Neuron (in vitro differentiated cells): ENCODE measurements around the gene LST1.
"Not testable (repeated sequence)": the region's sequence is repeated elsewhere in the genome, so short reads cannot be mapped to it uniquely, and the experiment has no call there.

Experiments
- H2AFZ ChIP-seq: one replicate; pipeline ENCODE4 v1.6.1; 2013; ENCODE audit warnings: low read depth, mild to moderate bottlenecking, inconsistent platforms, low read length, moderate library complexity
- H3K27me3 ChIP-seq: one replicate; pipeline ENCODE4 v1.6.1; 2013; ENCODE audit warnings: low read length; ENCODE audit not compliant: insufficient read depth
- H3K36me3 ChIP-seq: one replicate; pipeline ENCODE4 v1.6.1; 2013; ENCODE audit warnings: low read length; ENCODE audit not compliant: insufficient read depth
- H3K4me1 ChIP-seq: one replicate; pipeline ENCODE4 v1.6.1; 2013; ENCODE audit warnings: low read length; ENCODE audit not compliant: insufficient read depth
- H3K4me3 ChIP-seq: 2 replicates; pipeline ENCODE4 v1.5.1; 2013; ENCODE audit warnings: mild to moderate bottlenecking, low read length, moderate library complexity
- H3K9me3 ChIP-seq: one replicate; pipeline ENCODE4 v1.6.1; 2013; ENCODE audit warnings: low read length

LST1 gene

GRCh38 chr6:31548544-31548873, 37.6 kb upstream of the LST1 start:
- peak overlapping the region; percentile 59 for H3K4me3 ChIP-seq
- peaks cover 31% of the 10 kb centered on the region for H3K36me3 ChIP-seq
- peaks cover 20% of the 10 kb centered on the region for H3K4me1 ChIP-seq
- no peaks in the 10 kb centered on the region for H3K27me3 ChIP-seq
- H3K9me3 ChIP-seq: no peaks in the 10 kb centered on the region
- H2AFZ ChIP-seq: no peak overlapping the region

- not testable (repeated sequence) for H3K27me3 ChIP-seq, H3K9me3 ChIP-seq, H2AFZ ChIP-seq, H3K4me1 ChIP-seq, H3K4me3 ChIP-seq
- peaks cover 46% of the 10 kb centered on the region for H3K36me3 ChIP-seq
These were observed 34.7 kb upstream of the LST1 start for GRCh38 chr6:31551371-31551770.

- Histone ChIP-seq H3K4me1 (no peaks in the 10 kb centered on the region), H3K27me3 (no peaks in the 10 kb centered on the region), H3K4me3 (no peak overlapping the region), H3K36me3 (peaks cover 64% of the 10 kb centered on the region), H2AFZ (no peak overlapping the region), H3K9me3 (no peaks in the 10 kb centered on the region)
These were observed 29.8 kb upstream of the LST1 start for GRCh38 chr6:31556307-31556706.

- H2AFZ ChIP-seq: no peak overlapping the region
- no peaks in the 10 kb centered on the region for H3K9me3 ChIP-seq
- H3K36me3 ChIP-seq: peaks cover 62% of the 10 kb centered on the region
- H3K27me3 ChIP-seq: no peaks in the 10 kb centered on the region
- no peak overlapping the region for H3K4me3 ChIP-seq
- H3K4me1 ChIP-seq: no peaks in the 10 kb centered on the region
These were observed 28.4 kb upstream of the LST1 start for GRCh38 chr6:31557443-31558317.

GRCh38 chr6:31558318-31558625, 27.8 kb upstream of the LST1 start:
- H3K4me3 ChIP-seq: no peak overlapping the region
- peaks cover 59% of the 10 kb centered on the region for H3K36me3 ChIP-seq
- no peaks in the 10 kb centered on the region for H3K4me1 ChIP-seq
- H3K27me3 ChIP-seq: no peaks in the 10 kb centered on the region
- no peak overlapping the region for H2AFZ ChIP-seq
- H3K9me3 ChIP-seq: no peaks in the 10 kb centered on the region

- H2AFZ ChIP-seq: no peak overlapping the region
- no peaks in the 10 kb centered on the region for H3K27me3 ChIP-seq
- no peaks in the 10 kb centered on the region for H3K9me3 ChIP-seq
- peaks cover 56% of the 10 kb centered on the region for H3K36me3 ChIP-seq
- H3K4me3 ChIP-seq: no peak overlapping the region
- H3K4me1 ChIP-seq: no peaks in the 10 kb centered on the region
These were observed 27.2 kb upstream of the LST1 start for GRCh38 chr6:31558631-31559500.

- H3K4me3 ChIP-seq: no peak overlapping the region
- peaks cover 51% of the 10 kb centered on the region for H3K36me3 ChIP-seq
- H2AFZ ChIP-seq: no peak overlapping the region
- H3K4me1 ChIP-seq: no peaks in the 10 kb centered on the region
- H3K9me3 ChIP-seq: no peaks in the 10 kb centered on the region
- H3K27me3 ChIP-seq: no peaks in the 10 kb centered on the region
These were observed 26.5 kb upstream of the LST1 start for GRCh38 chr6:31559606-31559957.

- Histone ChIP-seq H3K4me3 (no peak overlapping the region), H3K4me1 (no peaks in the 10 kb centered on the region), H3K9me3 (no peaks in the 10 kb centered on the region), H3K27me3 (no peaks in the 10 kb centered on the region), H2AFZ (no peak overlapping the region), H3K36me3 (peaks cover 48% of the 10 kb centered on the region)
These were observed 25.9 kb upstream of the LST1 start for GRCh38 chr6:31559958-31560696.

- Histone ChIP-seq H3K36me3 (peaks cover 48% of the 10 kb centered on the region), H2AFZ (no peak overlapping the region), H3K9me3 (no peaks in the 10 kb centered on the region), H3K4me3 (no peak overlapping the region), H3K27me3 (no peaks in the 10 kb centered on the region), H3K4me1 (no peaks in the 10 kb centered on the region)
These were observed 25.4 kb upstream of the LST1 start for GRCh38 chr6:31560697-31561058.

GRCh38 chr6:31567531-31568370, 18.3 kb upstream of the LST1 start:
- Histone ChIP-seq H3K4me1 (peaks cover 9% of the 10 kb centered on the region), H3K9me3 (no peaks in the 10 kb centered on the region), H2AFZ (no peak overlapping the region), H3K36me3 (no peaks in the 10 kb centered on the region), H3K27me3 (peaks cover 9% of the 10 kb centered on the region), H3K4me3 (no peak overlapping the region)

- no peaks in the 10 kb centered on the region for H3K36me3 ChIP-seq
- H3K4me3 ChIP-seq: no peak overlapping the region
- H2AFZ ChIP-seq: no peak overlapping the region
- H3K27me3 ChIP-seq: peaks cover 11% of the 10 kb centered on the region
- no peaks in the 10 kb centered on the region for H3K9me3 ChIP-seq
- H3K4me1 ChIP-seq: peaks cover 9% of the 10 kb centered on the region
These were observed 17.5 kb upstream of the LST1 start for GRCh38 chr6:31568537-31568961.

- H3K27me3 ChIP-seq: peaks cover 11% of the 10 kb centered on the region
- H3K9me3 ChIP-seq: no peaks in the 10 kb centered on the region
- peaks cover 9% of the 10 kb centered on the region for H3K4me1 ChIP-seq
- no peak overlapping the region for H3K4me3 ChIP-seq
- H3K36me3 ChIP-seq: no peaks in the 10 kb centered on the region
- H2AFZ ChIP-seq: no peak overlapping the region
These were observed 16.1 kb upstream of the LST1 start for GRCh38 chr6:31569861-31570536.
